PFSK-1 (cell line): ENCODE results near the gene ESYT2.

Experiments used
- FOXP2 ChIP-seq: optimal IDR thresholded peaks from 2 replicates; pipeline ENCODE3; 2011; ENCODE audit warnings: borderline replicate concordance, control low read depth, inconsistent platforms; ENCODE audit not compliant: insufficient read depth; ENCODE audit errors: extremely low read length, extremely low read depth
- POLR2AphosphoS5 ChIP-seq: IDR thresholded peaks from 2 replicates; pipeline ENCODE4 v1.6.1; 2012; ENCODE audit warnings: low read depth, mild to moderate bottlenecking, control low read depth, low read length, moderate library complexity
- REST ChIP-seq, 2 experiments: IDR thresholded peaks; 2 replicates each; pipeline versions ENCODE4 v1.6.1 to v1.8.0; 2011 to 2012; ENCODE audit warnings: low read depth in 2 of 2, low read length in 2 of 2, control low read depth in 1 of 2, inconsistent platforms in 1 of 2, mild to moderate bottlenecking in 1 of 2, moderate library complexity in 1 of 2; ENCODE audit not compliant: insufficient read depth in 1 of 2
- SIN3A ChIP-seq: IDR thresholded peaks from 2 replicates; pipeline ENCODE4 v1.6.1; 2012; ENCODE audit warnings: mild to moderate bottlenecking, low read length, moderate library complexity, borderline replicate concordance; ENCODE audit not compliant: insufficient read depth
- TAF1 ChIP-seq: IDR thresholded peaks from 2 replicates; pipeline ENCODE4 v1.6.1; 2012; ENCODE audit warnings: low read length, control low read depth, borderline replicate concordance; ENCODE audit not compliant: insufficient read depth

ESYT2 gene

GRCh38 chr7:158706710-158707590 lies 122.4 kb downstream of the ESYT2 start:
- TF ChIP-seq FOXP2 (no peak), REST (IDR thresholded peaks at IDR 0.05; ENCODE audit: insufficient read depth in 1 of 2, low read depth in 2 of 2, low read length in 2 of 2) (no peak), TAF1 (no peak), POLR2AphosphoS5 (no peak), SIN3A (no peak)

DNA sequence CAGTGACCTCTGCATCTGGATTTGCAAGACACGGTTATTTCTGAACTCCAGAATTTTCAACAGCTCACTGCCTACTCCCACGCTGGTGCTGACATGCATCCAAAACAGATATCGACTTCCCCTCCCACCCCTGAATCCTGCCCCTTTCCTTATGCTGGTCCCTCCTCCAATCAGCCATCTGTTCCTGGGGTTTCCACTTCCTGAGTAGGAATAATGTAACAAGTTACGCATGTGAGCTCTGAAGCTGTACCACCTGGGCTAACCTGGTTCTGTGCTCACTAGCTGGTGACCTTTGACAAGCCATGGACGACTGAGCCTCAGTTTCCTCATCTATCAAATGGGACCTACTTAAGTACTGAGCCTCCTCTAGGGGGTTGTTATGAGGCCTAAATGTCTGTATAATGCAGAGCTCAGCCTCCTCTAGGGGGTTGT lies 123.0 kb downstream of the ESYT2 start:
- TF ChIP-seq SIN3A = no peak
- TF ChIP-seq POLR2AphosphoS5 = no peak
- TF ChIP-seq REST (IDR thresholded peaks at IDR 0.05; ENCODE audit: insufficient read depth in 1 of 2, low read depth in 2 of 2, low read length in 2 of 2) = no peak
- TF ChIP-seq TAF1 = no peak
- TF ChIP-seq FOXP2 = no peak

GRCh38 chr7:158705234-158705850 lies 124.0 kb downstream of the ESYT2 start:
- no peak for TF ChIP-seq REST (IDR thresholded peaks at IDR 0.05; ENCODE audit: insufficient read depth in 1 of 2, low read depth in 2 of 2, low read length in 2 of 2)

DNA sequence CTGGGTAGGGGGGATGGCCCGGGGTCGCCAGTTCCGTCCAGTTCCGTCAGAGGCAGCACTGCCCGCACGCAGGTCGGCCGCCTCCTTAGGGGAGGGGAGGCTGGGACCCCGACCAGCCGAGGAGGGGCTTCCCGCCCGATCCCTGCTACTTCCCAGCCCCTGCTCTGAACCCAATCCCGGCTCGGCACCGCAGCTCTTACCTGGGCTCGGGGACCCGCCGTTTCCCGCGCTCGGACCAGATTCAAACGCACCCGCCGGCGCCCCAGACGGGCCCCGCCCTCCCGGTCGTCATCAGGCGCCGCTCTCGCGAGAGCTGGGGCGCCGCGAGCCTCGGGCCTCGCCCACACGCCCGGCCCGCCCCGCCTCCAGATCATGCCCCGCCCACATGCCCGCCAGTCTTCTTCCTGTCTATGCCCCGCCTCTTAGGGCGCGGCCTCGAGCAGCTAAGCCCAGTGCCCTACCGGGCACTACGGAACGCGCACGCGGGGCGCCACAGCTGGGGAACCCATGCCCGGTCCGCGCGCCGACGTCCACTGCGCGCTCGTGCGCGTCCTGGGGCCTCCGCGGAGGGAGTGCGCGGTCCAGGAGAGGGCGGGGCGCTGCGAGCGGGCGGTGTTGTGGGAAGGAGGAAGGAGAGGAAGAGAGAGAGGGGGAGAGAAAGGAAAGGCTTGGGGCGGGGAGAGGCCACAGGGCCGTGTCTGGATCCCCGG lies 124.6 kb downstream of the ESYT2 start, which contains the start of gene NCAPG2:
Gene NCAPG2 (minus strand): TSS at position 281 of the 710 bp plus-strand sequence. CDS start 2,905 bp downstream, outside the sequence.
- TF ChIP-seq REST (IDR thresholded peaks at IDR 0.05; ENCODE audit: insufficient read depth in 1 of 2, low read depth in 2 of 2, low read length in 2 of 2) (no peak), FOXP2 (peak; percentile 41), POLR2AphosphoS5 (peak; percentile 78), SIN3A (peak; percentile 90; the same call in 1 of the 2 replicates), TAF1 (peak; percentile 62; the same call in 1 of the 2 replicates)
